Left ventricle myocardium inferior (tissue), 1 donor: Measurements from ENCODE around the gene EPC1. TPM values are rescaled to one million over a fixed set of nuclear protein-coding genes. Genes with fewer than 3 reads are reported as not detected.
"Not testable (repeated sequence)": the region's sequence is repeated elsewhere in the genome, so short reads cannot be mapped to it uniquely, and the experiment has no call there.

Experiments used
- DNase-seq: peaks from one replicate; pipeline ENCODE4 v3.0.0-alpha.2; 2020
- H3K27ac ChIP-seq: fragments of 200-600 bp; replicated peaks from 2 replicates; pipeline ENCODE4 v1.8.0; 2021
- H3K27me3 ChIP-seq: fragments of 200-600 bp; 2 replicates; pipeline ENCODE4 v1.8.0; 2021; ENCODE audit warnings: low read depth
- H3K36me3 ChIP-seq: fragments of 200-600 bp; 2 replicates; pipeline ENCODE4 v1.8.0; 2021
- H3K4me1 ChIP-seq: fragments of 200-600 bp; 2 replicates; pipeline ENCODE4 v1.8.0; 2021
- H3K4me3 ChIP-seq: fragments of 200-600 bp; 2 replicates; pipeline ENCODE4 v1.8.0; 2021; ENCODE audit warnings: mild to moderate bottlenecking, moderate library complexity
- H3K9me3 ChIP-seq: fragments of 200-600 bp; replicated peaks from 2 replicates; pipeline ENCODE4 v1.8.0; 2021
- intact Hi-C: fragments of 100-400 bp; cut with micrococcal nuclease; formaldehyde crosslinking; loops from one replicate; pipeline ENCODE4 v1.11.0; 2022
- total RNA-seq: library from RNA; stranded (reverse); fragmentation: NEBNext Ultra II Directional; extraction: Animal tissue kit (Norgen Biotek cat#: 25700); gene quantifications from one replicate; pipeline ENCODE4 v1.2.1, GENCODE V29; 2021
- TF ChIP-seq, protein P1 (sequence below): fragments of 200-600 bp; IDR thresholded peaks from 2 replicates; pipeline ENCODE4 v1.8.0; 2021; ENCODE audit warnings: antibody characterized with exemption, mild to moderate bottlenecking, borderline replicate concordance
- donor health status: DM: no; HTN: yes; CAD: no; lungs with severe emphysema.

EPC1 gene
- total RNA-seq, 1 donor from 2014 or later: 17.0 TPM

DNA sequence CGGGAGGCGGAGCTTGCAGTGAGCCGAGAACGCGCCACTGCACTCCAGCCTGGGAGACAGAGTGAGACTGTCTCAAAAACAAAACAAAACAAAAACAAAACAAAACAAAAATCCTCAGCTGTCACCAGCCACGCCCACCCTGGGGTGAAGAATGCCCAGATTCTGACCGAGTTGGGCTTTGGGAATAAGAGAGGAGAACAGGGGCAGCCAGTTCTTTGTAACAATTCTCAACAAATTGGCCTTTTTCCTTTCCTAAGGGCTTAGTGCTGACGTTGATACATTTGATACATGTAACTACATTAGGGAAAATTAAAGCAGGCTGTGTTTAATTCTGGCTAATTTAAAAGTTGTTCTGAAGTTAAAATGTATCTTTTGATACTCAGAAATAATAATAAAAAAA, 121.0 kb downstream of the EPC1 start:
- no peak overlapping the region for H3K27ac ChIP-seq
- no peaks in the 10 kb centered on the region for H3K27me3 ChIP-seq
- TF ChIP-seq, protein P1, sequence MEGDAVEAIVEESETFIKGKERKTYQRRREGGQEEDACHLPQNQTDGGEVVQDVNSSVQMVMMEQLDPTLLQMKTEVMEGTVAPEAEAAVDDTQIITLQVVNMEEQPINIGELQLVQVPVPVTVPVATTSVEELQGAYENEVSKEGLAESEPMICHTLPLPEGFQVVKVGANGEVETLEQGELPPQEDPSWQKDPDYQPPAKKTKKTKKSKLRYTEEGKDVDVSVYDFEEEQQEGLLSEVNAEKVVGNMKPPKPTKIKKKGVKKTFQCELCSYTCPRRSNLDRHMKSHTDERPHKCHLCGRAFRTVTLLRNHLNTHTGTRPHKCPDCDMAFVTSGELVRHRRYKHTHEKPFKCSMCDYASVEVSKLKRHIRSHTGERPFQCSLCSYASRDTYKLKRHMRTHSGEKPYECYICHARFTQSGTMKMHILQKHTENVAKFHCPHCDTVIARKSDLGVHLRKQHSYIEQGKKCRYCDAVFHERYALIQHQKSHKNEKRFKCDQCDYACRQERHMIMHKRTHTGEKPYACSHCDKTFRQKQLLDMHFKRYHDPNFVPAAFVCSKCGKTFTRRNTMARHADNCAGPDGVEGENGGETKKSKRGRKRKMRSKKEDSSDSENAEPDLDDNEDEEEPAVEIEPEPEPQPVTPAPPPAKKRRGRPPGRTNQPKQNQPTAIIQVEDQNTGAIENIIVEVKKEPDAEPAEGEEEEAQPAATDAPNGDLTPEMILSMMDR: no peak
- peaks cover 11% of the 10 kb centered on the region for H3K9me3 ChIP-seq
- H3K4me1 ChIP-seq: no peaks in the 10 kb centered on the region
- H3K4me3 ChIP-seq: no peak overlapping the region
- DNase-seq: no peak
- no peaks in the 10 kb centered on the region for H3K36me3 ChIP-seq
- intact Hi-C loops: no loop called here

DNA sequence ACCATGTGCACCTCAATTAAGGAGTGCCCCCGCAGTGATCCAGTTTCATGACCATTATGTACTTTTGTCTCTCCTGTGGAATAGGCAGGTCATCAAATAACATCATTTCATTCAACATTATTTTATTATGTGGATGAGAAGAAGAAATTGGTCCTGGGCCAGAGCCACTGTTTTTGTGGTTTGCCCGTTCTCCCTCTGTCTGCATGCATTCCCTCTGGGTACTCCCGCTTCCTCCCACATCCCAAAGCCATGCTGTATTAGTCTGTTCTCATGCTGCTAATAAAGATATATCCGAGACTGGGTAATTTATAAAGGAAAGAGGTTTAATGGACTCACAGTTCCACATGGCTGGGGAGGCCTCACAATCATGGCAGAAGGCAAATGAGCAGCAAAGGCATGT, 124.6 kb downstream of the EPC1 start:
- intact Hi-C loops, DNase-seq, H3K36me3 ChIP-seq, H3K4me1 ChIP-seq, H3K27ac ChIP-seq, H3K27me3 ChIP-seq, H3K4me3 ChIP-seq: not testable (repeated sequence)
- peaks cover 31% of the 10 kb centered on the region for H3K9me3 ChIP-seq

DNA sequence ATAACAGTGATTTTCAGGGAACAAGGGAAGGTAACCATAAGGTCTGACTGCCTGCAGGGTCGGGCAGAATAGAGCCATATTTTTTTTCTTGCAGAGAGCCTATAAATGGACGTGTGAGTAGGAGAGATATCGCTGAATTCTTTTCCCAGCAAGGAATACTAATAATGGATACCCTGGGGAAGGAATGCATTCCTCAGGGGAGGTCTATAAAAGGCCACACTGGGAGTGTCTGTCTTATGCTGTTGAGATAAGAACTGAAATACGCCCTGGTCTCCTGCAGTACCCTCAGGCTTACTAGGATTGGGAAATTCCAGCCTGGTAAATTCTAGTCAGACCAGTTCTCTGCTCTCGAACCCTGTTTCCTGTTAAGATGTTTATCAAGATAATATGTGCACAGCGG, 127.8 kb downstream of the EPC1 start:
- H3K4me1 ChIP-seq, H3K4me3 ChIP-seq, H3K27ac ChIP-seq, DNase-seq, H3K27me3 ChIP-seq, intact Hi-C loops, H3K36me3 ChIP-seq: not testable (repeated sequence)
- peaks cover 31% of the 10 kb centered on the region for H3K9me3 ChIP-seq

DNA sequence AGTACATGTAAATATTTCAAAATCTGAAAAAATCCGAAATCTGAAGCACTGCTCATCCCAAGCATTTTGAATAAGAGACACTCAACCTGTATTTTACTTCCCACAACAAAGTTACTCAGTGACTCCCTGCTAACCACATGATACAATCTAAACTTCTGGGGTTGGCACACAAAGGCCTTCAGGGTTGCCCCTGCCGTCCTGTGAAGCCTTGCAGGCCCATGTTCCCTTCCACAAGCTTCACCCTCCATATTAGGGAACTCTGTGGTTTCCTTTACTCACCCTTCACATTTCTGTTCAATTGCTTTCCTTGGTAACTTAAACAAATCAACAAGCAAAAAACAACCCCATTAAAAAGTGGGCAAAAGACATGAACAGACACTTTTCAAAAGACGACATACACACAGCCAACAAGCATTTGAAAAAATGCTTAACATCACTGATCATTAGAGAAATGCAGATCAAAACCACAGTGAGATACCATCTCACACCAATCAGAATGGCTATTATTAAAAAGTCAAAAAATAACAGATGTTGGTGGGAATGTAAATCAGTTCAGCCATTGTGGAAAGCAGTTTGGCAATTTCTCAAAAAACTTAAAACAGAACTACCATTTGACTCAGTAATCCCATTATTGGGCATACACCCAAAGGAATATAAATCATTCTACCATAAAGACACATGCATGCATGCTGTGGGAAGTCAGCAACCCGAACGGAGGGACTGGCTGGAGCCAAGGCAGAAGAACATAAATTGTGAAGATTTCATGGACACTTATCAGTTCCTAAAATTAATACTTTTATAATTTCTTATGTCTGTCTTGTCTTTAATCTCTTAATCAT, 128.5 kb downstream of the EPC1 start:
- DNase-seq, H3K27me3 ChIP-seq, intact Hi-C loops, H3K4me1 ChIP-seq, H3K36me3 ChIP-seq, H3K4me3 ChIP-seq, H3K27ac ChIP-seq: not testable (repeated sequence)
- H3K9me3 ChIP-seq: peaks cover 27% of the 10 kb centered on the region

Other genes starting within 250 kb of the EPC1 start
- 24.7 TPM for gene CCDC7, start 99.0 kb upstream of the EPC1 start, total RNA-seq